Pancreas (tissue), 10 donors: Measurements from ENCODE around the gene GOLT1A. TPM values are rescaled to one million over a fixed set of nuclear protein-coding genes. Genes with fewer than 3 reads are reported as not detected.
A peak's percentile ranks its signal among the peaks of the same experiment; 100 is the strongest.

Source experiments
- ATAC-seq, 4 donors: fragments of 200-7000 bp; cut with Tn5 transposase; one replicate each; pipeline versions ENCODE4 v1.8.0 to v1.9.1; 2020; ENCODE audit warnings: mild to moderate bottlenecking in 4 of 4, moderate library complexity in 4 of 4
- DNase-seq, 6 donors: peaks; one replicate each; pipeline ENCODE4 v3.0.0-alpha.2; 2020
- FAIRE-seq: peaks from 2 replicates; lab custom pipeline; 2012; peaks lifted over from hg19 to GRCh38; lab: Jason Lieb, UNC
- H3K27ac ChIP-seq, 4 donors: fragments of 200-600 bp; sonication (generic); 1 replicate in 3 of 4; 2 replicates in 1 of 4; pipeline versions ENCODE4 v1.5.0 to v1.8.0; 2020
- H3K27me3 ChIP-seq, 4 donors: fragments of 200-600 bp; one replicate each; pipeline ENCODE4 v1.8.0; 2021
- H3K36me3 ChIP-seq, 3 donors: fragments of 200-600 bp; sonication (generic) in 1 of 3; one replicate each; pipeline versions ENCODE4 v1.5.0 to v1.8.0; 2020 to 2021
- H3K4me1 ChIP-seq, 3 donors: fragments of 200-600 bp; one replicate each; pipeline ENCODE4 v1.8.0; 2021
- H3K4me3 ChIP-seq, 4 donors: fragments of 200-600 bp; sonication (generic) in 2 of 4; one replicate each; pipeline versions ENCODE4 v1.5.0 to v1.8.0; 2020 to 2021
- H3K9me3 ChIP-seq, 4 donors: fragments of 200-600 bp; one replicate each; pipeline ENCODE4 v1.8.0; 2021
- WGBS, 2 donors: extraction: QIAGEN DNeasy Blood & Tissue Kit; methylation state at CpG; one replicate each; pipeline ENCODE4 v1.1.7; 2013; 5-methylcytosine and 5-hydroxymethylcytosine counted together
- intact Hi-C, 3 donors: fragments of 100-400 bp; cut with DNase I; formaldehyde crosslinking; loops; one replicate each; pipeline versions ENCODE4 v1.11.1 to v1.14.2; 2022
- polyA plus RNA-seq, 2 donors: library from polyadenylated mRNA; stranded (reverse); fragments of 200-250 nt; gene quantifications; one replicate each; pipeline ENCODE4 v1.2.3, GENCODE V29; 2013
- total RNA-seq, 6 donors: library from RNA; stranded (reverse); fragmentation: NEBNext Ultra II Directional in 4 of 6; extraction: Animal tissue kit (Norgen Biotek cat#: 25700) in 4 of 6; gene quantifications; one replicate each; pipeline versions ENCODE4 v1.2.1 to v1.2.4, GENCODE V29; 2021 to 2023
- TF ChIP-seq, protein P1 (sequence below), 4 donors: fragments of 200-600 bp; sonication (generic) in 3 of 4; IDR thresholded peaks; one replicate each; pipeline versions ENCODE4 v1.5.0 to v1.8.0; 2021; ENCODE audit warnings: antibody characterized with exemption in 4 of 4
- donor health status: healthy with polysubstance abuse.
- donor health status: DM: no; HTN: no; CAD: no; lungs with moderate emphysema.
- donor health status: DM: no; HTN: no; CAD: no.
- donor health status: control.
- donor health status: control.
- donor health status: Bipolar disorder and iron deficiency.
- donor health status: DM: yes; HTN: yes; CAD: no.
- donor health status: DM: no; HTN: no; CAD: no.
- donor health status: DM: no; HTN: no; CAD: no.
- donor health status: DM: yes; HTN: yes; CAD: no.

Gene GOLT1A
- total RNA-seq (1 to 10 TPM; 6.0 to 9.1 (median 7.4) TPM), polyA plus RNA-seq (10 to 100 TPM; 18.7 to 38.8 TPM)

DNA sequence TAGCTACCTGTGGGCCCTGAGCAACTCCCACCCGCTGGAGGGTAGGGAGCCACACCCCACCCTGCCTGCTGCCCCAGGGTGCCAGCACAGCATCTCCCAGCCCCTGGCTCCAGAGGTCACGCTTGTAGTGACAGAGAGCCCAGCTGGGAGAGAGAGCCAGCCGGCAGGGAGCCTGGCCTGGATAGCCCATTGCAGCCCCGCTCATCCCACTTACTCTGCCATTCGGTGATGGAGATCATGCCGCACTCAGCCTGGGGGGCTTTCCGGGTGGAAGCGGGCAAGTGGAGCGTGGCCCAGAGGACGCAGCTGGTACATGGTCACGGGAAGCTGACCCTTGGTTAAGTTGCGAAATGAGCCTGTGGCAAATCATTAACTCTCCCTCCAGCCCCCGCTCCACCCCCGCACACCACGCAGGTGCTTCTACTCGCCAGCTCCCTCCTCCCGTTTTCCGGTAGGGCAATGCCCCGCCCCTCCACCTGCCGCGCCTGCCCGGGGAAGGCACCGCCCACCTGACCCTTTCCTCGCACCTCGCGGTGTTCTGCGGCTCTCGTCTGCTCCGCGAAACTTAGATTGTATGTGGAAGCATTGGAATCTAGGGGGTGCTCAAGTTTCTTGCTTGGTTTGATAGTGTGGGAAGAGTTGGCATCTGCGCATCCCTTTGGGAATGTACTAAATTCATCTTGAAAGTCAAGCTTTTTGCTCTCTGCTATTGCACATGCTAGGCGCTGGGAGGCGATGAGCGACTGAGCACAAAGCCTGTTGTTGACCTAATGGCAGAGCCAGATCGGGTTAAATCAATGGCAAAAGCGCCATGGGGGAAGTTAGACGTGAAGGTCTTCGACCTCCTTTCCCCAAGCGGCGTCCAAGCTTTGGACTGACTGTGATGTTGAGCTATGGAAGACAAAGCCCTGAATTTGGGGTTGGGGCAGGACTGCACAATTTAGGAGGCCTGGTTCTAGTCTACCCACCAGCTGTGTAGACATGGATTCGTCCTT is at the start of gene GOLT1A:
Gene GOLT1A, minus strand, starts transcription at position 321 of the 995 bp plus-strand sequence. Its CDS starts 82 bp downstream, at position 239.
- 12 to 14% methylated on average over 35 to 41 of the region's 41 CpGs for WGBS, 2 donors
- TF ChIP-seq, protein P1, sequence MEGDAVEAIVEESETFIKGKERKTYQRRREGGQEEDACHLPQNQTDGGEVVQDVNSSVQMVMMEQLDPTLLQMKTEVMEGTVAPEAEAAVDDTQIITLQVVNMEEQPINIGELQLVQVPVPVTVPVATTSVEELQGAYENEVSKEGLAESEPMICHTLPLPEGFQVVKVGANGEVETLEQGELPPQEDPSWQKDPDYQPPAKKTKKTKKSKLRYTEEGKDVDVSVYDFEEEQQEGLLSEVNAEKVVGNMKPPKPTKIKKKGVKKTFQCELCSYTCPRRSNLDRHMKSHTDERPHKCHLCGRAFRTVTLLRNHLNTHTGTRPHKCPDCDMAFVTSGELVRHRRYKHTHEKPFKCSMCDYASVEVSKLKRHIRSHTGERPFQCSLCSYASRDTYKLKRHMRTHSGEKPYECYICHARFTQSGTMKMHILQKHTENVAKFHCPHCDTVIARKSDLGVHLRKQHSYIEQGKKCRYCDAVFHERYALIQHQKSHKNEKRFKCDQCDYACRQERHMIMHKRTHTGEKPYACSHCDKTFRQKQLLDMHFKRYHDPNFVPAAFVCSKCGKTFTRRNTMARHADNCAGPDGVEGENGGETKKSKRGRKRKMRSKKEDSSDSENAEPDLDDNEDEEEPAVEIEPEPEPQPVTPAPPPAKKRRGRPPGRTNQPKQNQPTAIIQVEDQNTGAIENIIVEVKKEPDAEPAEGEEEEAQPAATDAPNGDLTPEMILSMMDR (IDR thresholded peaks at IDR 0.05): peak in 3 of 4 donors; percentile 22 to 50 (median 28)
- DNase-seq: peak; percentile 91 to 97 (median 95)
- H3K4me1 ChIP-seq: no peaks in the 10 kb centered on the region
- peak within 1 kb of the TSS in 3 of 4 donors; percentile 24 to 72 (median 71) for H3K27ac ChIP-seq
- peak within 1 kb of the TSS; percentile 21 to 56 (median 36) for H3K4me3 ChIP-seq
- no peaks in the 10 kb centered on the region for H3K27me3 ChIP-seq
- no peaks in the 10 kb centered on the region for H3K36me3 ChIP-seq
- no peak for FAIRE-seq
- intact Hi-C loops: no loop called here
- ATAC-seq: peak; percentile 98 to 99 (median 98)
- no peaks in the 10 kb centered on the region for H3K9me3 ChIP-seq

DNA sequence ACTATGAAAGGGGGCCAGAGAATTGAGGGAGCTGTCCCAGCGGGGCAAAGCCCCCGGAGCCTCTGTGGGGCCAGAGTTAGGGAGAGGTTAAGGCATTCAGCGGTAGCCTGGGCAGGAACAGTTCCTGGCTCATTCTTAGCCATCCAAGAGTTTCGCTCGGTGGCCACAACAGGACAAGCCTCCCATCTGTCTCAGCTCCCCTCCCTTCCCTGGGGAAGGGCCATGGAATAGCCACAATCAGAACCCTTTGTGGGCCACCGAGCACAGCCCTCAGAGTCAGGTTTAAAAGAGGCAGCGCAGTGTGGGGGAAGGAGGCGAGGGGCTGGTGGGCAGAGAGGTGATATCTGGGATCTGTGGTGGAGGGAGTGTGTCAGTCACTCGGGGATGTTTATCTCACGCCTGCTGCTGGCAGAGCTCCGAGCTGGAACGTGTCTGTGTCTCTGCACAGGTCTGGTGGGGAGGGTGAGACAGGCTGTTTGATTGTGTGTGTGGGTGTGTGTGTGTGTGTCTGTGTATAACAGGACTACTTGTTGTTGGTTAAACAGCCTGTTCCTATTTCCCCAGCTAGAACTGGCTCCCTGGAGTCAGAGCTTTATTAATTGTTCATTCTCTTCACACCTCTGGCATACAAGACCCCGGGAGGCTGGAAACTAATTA is 49.6 kb upstream of the GOLT1A start:
- peaks cover 0 to 6% (median 0%) of the 10 kb centered on the region in 3 donors for H3K36me3 ChIP-seq
- peak in 3 of 4 donors; percentile 13 to 20 (median 17) for ATAC-seq
- intact Hi-C loops: no loop called here

GRCh38 chr1:204262506-204263253 is 48.9 kb upstream of the GOLT1A start:
- H3K27ac ChIP-seq: peak overlapping the region in 1 of 4 donors; percentile 37
- DNase-seq (no peak), FAIRE-seq (no peak), ATAC-seq (no peak)
- no peak overlapping the region for H3K4me3 ChIP-seq
- intact Hi-C loops: no loop called here
- H3K36me3 ChIP-seq: peaks cover 0 to 6% (median 0%) of the 10 kb centered on the region in 3 donors
- H3K4me1 ChIP-seq: peaks cover 20 to 37% (median 21%) of the 10 kb centered on the region in 3 donors
- no peaks in the 10 kb centered on the region for H3K27me3 ChIP-seq
- TF ChIP-seq, protein P1 (IDR thresholded peaks at IDR 0.05): no peak
- no peaks in the 10 kb centered on the region for H3K9me3 ChIP-seq
- WGBS, 2 donors: 87 to 88% methylated on average over 13 of the region's 13 CpGs

More for the DNA sequence above, 49.6 kb upstream of the GOLT1A start:
- peak overlapping the region in 2 of 4 donors; percentile 35 to 50 for H3K27ac ChIP-seq
- no peaks in the 10 kb centered on the region for H3K27me3 ChIP-seq
- no peak overlapping the region for H3K4me3 ChIP-seq
- no peaks in the 10 kb centered on the region for H3K9me3 ChIP-seq
- peaks cover 22 to 37% (median 24%) of the 10 kb centered on the region in 3 donors for H3K4me1 ChIP-seq
- DNase-seq: peak in 1 of 6 donors; percentile 32
- 55 to 61% methylated on average over 13 of the region's 13 CpGs for WGBS, 2 donors
- FAIRE-seq: no peak
- TF ChIP-seq, protein P1 (IDR thresholded peaks at IDR 0.05): no peak

GRCh38 chr1:204261746-204262505 is 48.1 kb upstream of the GOLT1A start:
- H3K27ac ChIP-seq: no peak overlapping the region
- H3K27me3 ChIP-seq: no peaks in the 10 kb centered on the region
- H3K9me3 ChIP-seq: no peaks in the 10 kb centered on the region
- peaks cover 0 to 7% (median 6%) of the 10 kb centered on the region in 3 donors for H3K36me3 ChIP-seq
- 82% methylated on average over 13 of the region's 13 CpGs for WGBS, 2 donors
- DNase-seq (no peak), FAIRE-seq (no peak), ATAC-seq (no peak)
- no peak overlapping the region for H3K4me3 ChIP-seq
- TF ChIP-seq, protein P1 (IDR thresholded peaks at IDR 0.05): no peak
- peaks cover 13 to 31% (median 15%) of the 10 kb centered on the region in 3 donors for H3K4me1 ChIP-seq
- intact Hi-C loops: no loop called here
